DND-41 (cell line): ENCODE results near the gene TTC16.
A peak's percentile ranks its signal among the peaks of the same experiment; 100 is the strongest.

ENCODE experiments used
- ATAC-seq: fragments of 200-7000 bp; cut with Tn5 transposase; 3 replicates; pipeline ENCODE4 v1.9.1; 2021; ENCODE audit warnings: low read depth; ENCODE audit not compliant: insufficient read depth
- DNase-seq: peaks from one replicate; pipeline ENCODE4 v3.0.0-alpha.2; 2020
- H2AFZ ChIP-seq: 2 replicates; pipeline ENCODE4 v1.6.0; 2012; ENCODE audit warnings: low read depth, low read length
- H3K27ac ChIP-seq: 2 replicates; pipeline ENCODE4 v1.5.1; 2012; ENCODE audit warnings: low read length, inconsistent platforms
- H3K27me3 ChIP-seq: fragments of 200-600 bp; sonication (generic); 2 replicates; pipeline ENCODE4 v1.6.0; 2012; ENCODE audit warnings: low read length, mild to moderate bottlenecking, inconsistent platforms; ENCODE audit not compliant: insufficient read depth, poor library complexity
- H3K36me3 ChIP-seq: 2 replicates; pipeline ENCODE4 v1.5.1; 2012; ENCODE audit warnings: low read length, inconsistent platforms; ENCODE audit not compliant: insufficient read depth
- H3K4me1 ChIP-seq: 2 replicates; pipeline ENCODE4 v1.5.1; 2012; ENCODE audit warnings: mild to moderate bottlenecking, low read length; ENCODE audit not compliant: insufficient read depth
- H3K4me2 ChIP-seq: 2 replicates; pipeline ENCODE4 v1.6.0; 2012; ENCODE audit warnings: mild to moderate bottlenecking, moderate library complexity, low read length, inconsistent platforms; ENCODE audit not compliant: insufficient read depth
- H3K4me3 ChIP-seq, 2 experiments: fragments of 200-600 bp in 1 of 2; shearing (Covaris generic) in 1 of 2; 2 replicates each; pipeline ENCODE4 v1.5.1; 2012 to 2016; ENCODE audit warnings: inconsistent platforms in 2 of 2, low read length in 2 of 2, mild to moderate bottlenecking in 2 of 2, low read depth in 1 of 2, moderate library complexity in 1 of 2
- H3K79me2 ChIP-seq: 2 replicates; pipeline ENCODE4 v1.6.0; 2012; ENCODE audit warnings: low read length, inconsistent platforms; ENCODE audit not compliant: insufficient read depth
- H3K9ac ChIP-seq: 2 replicates; pipeline ENCODE4 v1.6.0; 2012; ENCODE audit warnings: low read depth, mild to moderate bottlenecking, inconsistent platforms, low read length, moderate library complexity
- H3K9me3 ChIP-seq: 2 replicates; pipeline ENCODE4 v1.5.1; 2012; ENCODE audit warnings: low read length, moderate library complexity, mild to moderate bottlenecking, inconsistent platforms; ENCODE audit not compliant: insufficient read depth, severe bottlenecking
- H4K20me1 ChIP-seq: 2 replicates; pipeline ENCODE4 v1.6.0; 2012; ENCODE audit warnings: low read length; ENCODE audit not compliant: insufficient read depth
- CTCF ChIP-seq: IDR thresholded peaks from 2 replicates; pipeline ENCODE4 v1.5.1; 2012; ENCODE audit warnings: borderline replicate concordance, low read length, moderate library complexity, mild to moderate bottlenecking; ENCODE audit not compliant: poor library complexity, severe bottlenecking; ENCODE audit errors: extremely low read depth
- EZH2 ChIP-seq: IDR thresholded peaks from 3 replicates; pipeline ENCODE4 v1.6.1; 2012; ENCODE audit warnings: borderline replicate concordance, low read depth, mild to moderate bottlenecking, moderate library complexity, low read length, inconsistent platforms; ENCODE audit not compliant: severe bottlenecking

TTC16 gene

GRCh38 chr9:127712867-127713266 lies 3.0 kb upstream of the TTC16 start:
- ATAC-seq (no peak), DNase-seq (no peak)
- Histone ChIP-seq H3K4me1 (peaks cover 34% of the 10 kb centered on the region), H3K9ac (no peak overlapping the region), H3K36me3 (no peaks in the 10 kb centered on the region), H3K9me3 (no peaks in the 10 kb centered on the region), H3K4me3 (no peak overlapping the region), H3K27me3 (no peaks in the 10 kb centered on the region), H3K27ac (no peak overlapping the region), H2AFZ (no peak overlapping the region), H3K4me2 (no peak overlapping the region), H4K20me1 (peaks cover 16% of the 10 kb centered on the region), H3K79me2 (no peaks in the 10 kb centered on the region)
- TF ChIP-seq EZH2: no peak
- TF ChIP-seq CTCF: no peak

- ATAC-seq (no peak), DNase-seq (no peak)
- H3K9me3 ChIP-seq: no peaks in the 10 kb centered on the region
- peak overlapping the region in 1 of 2 experiments; percentile 42; a peak in 2 of 4 replicates for H3K4me3 ChIP-seq
- H3K79me2 ChIP-seq: no peaks in the 10 kb centered on the region
- no peak for TF ChIP-seq CTCF
- TF ChIP-seq EZH2: no peak
- no peaks in the 10 kb centered on the region for H3K36me3 ChIP-seq
- H3K9ac ChIP-seq: no peak overlapping the region
- peaks cover 16% of the 10 kb centered on the region for H4K20me1 ChIP-seq
- H2AFZ ChIP-seq: no peak overlapping the region
- peak overlapping the region; percentile 77 for H3K4me2 ChIP-seq
- H3K27me3 ChIP-seq: no peaks in the 10 kb centered on the region
- no peak overlapping the region for H3K27ac ChIP-seq
- H3K4me1 ChIP-seq: peaks cover 42% of the 10 kb centered on the region
Measured at GRCh38 chr9:127714020-127714750, 1.7 kb upstream of the TTC16 start.

- no peaks in the 10 kb centered on the region for H3K79me2 ChIP-seq
- no peaks in the 10 kb centered on the region for H3K9me3 ChIP-seq
- no peak for TF ChIP-seq EZH2
- TF ChIP-seq CTCF: no peak
- peaks cover 13% of the 10 kb centered on the region for H4K20me1 ChIP-seq
- H3K9ac ChIP-seq: peak overlapping the region; percentile 60
- H3K4me3 ChIP-seq: peak overlapping the region; percentile 44 to 77
- H2AFZ ChIP-seq: peak overlapping the region; percentile 74
- peak overlapping the region; percentile 51 for H3K27ac ChIP-seq
- H3K36me3 ChIP-seq: no peaks in the 10 kb centered on the region
- H3K27me3 ChIP-seq: no peaks in the 10 kb centered on the region
- peaks cover 50% of the 10 kb centered on the region for H3K4me1 ChIP-seq
- DNase-seq: no peak
- peak overlapping the region; percentile 77 for H3K4me2 ChIP-seq
- peak; percentile 1; the same call in 2 of the 3 replicates for ATAC-seq
Measured at GRCh38 chr9:127714951-127715469, 869 bp upstream of the TTC16 start.
